ENCODE measurements around the gene MCCD1. TPM values are rescaled to one million over a fixed set of nuclear protein-coding genes. Genes with fewer than 3 reads are reported as not detected.

MCCD1 gene
- total RNA-seq, 1 experiment from 2014 or later: not detected

- H3K36me3 Mint-ChIP-seq (ENCODE audit: insufficient read depth in 1 of 3, low read depth in 3 of 3): no peaks in the 10 kb centered on the region
- no peak for TF ChIP-seq CTCF (conservative IDR thresholded peaks at IDR 0.05)
- DNase-seq: no peak
Observed at GRCh38 chr6:31572041-31572911, 43.5 kb downstream of the MCCD1 start, which contains the start of gene LTA. Gene LTA (plus strand): TSS chr6:31572289. CDS start chr6:31572743, 454 bp downstream.

More at GRCh38 chr6:31572041-31572911, 43.5 kb downstream of the MCCD1 start, which contains the start of gene LTA:
- Mint-ChIP-seq H3K27ac (no peak within 1 kb of the TSS), H3K27me3 (ENCODE audit: low read depth) (peaks cover 20% of the 10 kb centered on the region), H3K4me3 (no peak within 1 kb of the TSS), H3K9me3 (no peaks in the 10 kb centered on the region; a peak in 1 of 5 replicates), H3K4me1 (peaks cover 17 to 24% of the 10 kb centered on the region in 2 experiments)
- Histone ChIP-seq H3K27ac (ENCODE audit: insufficient read length, low read depth, low read length) (no peak within 1 kb of the TSS), H3K79me2 (ENCODE audit: insufficient read depth, low read length) (no peaks in the 10 kb centered on the region), H3K18ac (ENCODE audit: insufficient read length, low read depth, low read length) (no peak within 1 kb of the TSS), H3K79me1 (ENCODE audit: insufficient read depth, low read depth, low read length, poor library complexity, severe bottlenecking) (no peaks in the 10 kb centered on the region), H4K8ac (replicated peaks; ENCODE audit: insufficient read length, low read depth, low read length) (no peak within 1 kb of the TSS), H3K4me2 (ENCODE audit: insufficient read depth, insufficient read length, low read length) (no peak within 1 kb of the TSS), H3K4ac (ENCODE audit: low read depth, low read length) (no peak within 1 kb of the TSS), H2AK5ac (ENCODE audit: insufficient read length, low read length) (no peak within 1 kb of the TSS), H3T11ph (ENCODE audit: low read length) (no peak within 1 kb of the TSS), H4K91ac (ENCODE audit: insufficient read length, low read depth, low read length) (no peak within 1 kb of the TSS), H3K9ac (ENCODE audit: extremely low read depth, insufficient read length, low read length) (no peak within 1 kb of the TSS), H4K20me1 (ENCODE audit: control insufficient read depth, insufficient read depth, insufficient read length) (no peaks in the 10 kb centered on the region), H2AFZ (ENCODE audit: low read length) (no peak within 1 kb of the TSS), H3K4me1 (ENCODE audit: insufficient read depth, low read length) (no peaks in the 10 kb centered on the region), H3K27me3 (ENCODE audit: insufficient read depth, low read length) (no peaks in the 10 kb centered on the region), H2BK20ac (ENCODE audit: low read depth, low read length, poor library complexity, severe bottlenecking) (no peak within 1 kb of the TSS), H3K14ac (ENCODE audit: insufficient read depth, low read length) (no peak within 1 kb of the TSS), H3K56ac (ENCODE audit: insufficient read length, low read depth, low read length) (no peak within 1 kb of the TSS), H2BK15ac (ENCODE audit: low read depth, low read length) (no peak within 1 kb of the TSS), H4K5ac (ENCODE audit: insufficient read length, low read depth, low read length) (no peak within 1 kb of the TSS), H3K23me2 (ENCODE audit: insufficient read length, low read depth, low read length, poor library complexity, severe bottlenecking) (peaks cover 3% of the 10 kb centered on the region), H2BK12ac (ENCODE audit: insufficient read length, low read depth, low read length) (no peak within 1 kb of the TSS), H3K23ac (ENCODE audit: insufficient read length, low read depth, low read length) (no peak within 1 kb of the TSS), H2BK5ac (ENCODE audit: insufficient read length, low read length) (no peak within 1 kb of the TSS), H2BK120ac (ENCODE audit: low read depth, low read length, poor library complexity, severe bottlenecking) (no peak within 1 kb of the TSS), H3K9me3 (ENCODE audit: control insufficient read depth, low read depth, low read length) (no peaks in the 10 kb centered on the region)
- WGBS (ENCODE audit: extremely low coverage, insufficient read length, low lambda C conversion rate): no CpG with 5 or more reads among the region's 27 CpGs

Measured in H9 (cell line).